Caco-2 (cell line): ENCODE data around the gene NDRG4. TPM values are rescaled to one million over a fixed set of nuclear protein-coding genes. Genes with fewer than 3 reads are reported as not detected.

Source experiments
- BruUV-seq: library from RNA; stranded (reverse); fragments of 400-500 nt; replicated peaks from 2 replicates; lab custom pipeline; 2021; lab: Mats Ljungman, UMichigan
- CTCF ChIA-PET: fragments of 300-600 bp; sonication (Branson Sonifier 250); formaldehyde crosslinking; loops from one replicate; lab custom pipeline; 2022; ENCODE audit warnings: antibody characterized with exemption; lab: Charles Lee
- POLR2A ChIA-PET: fragments of 300-600 bp; sonication (Branson Sonifier 250); formaldehyde crosslinking; loops from one replicate; lab custom pipeline; 2022; ENCODE audit warnings: antibody characterized with exemption; lab: Charles Lee
- DNase-seq, 2 experiments: peaks; one replicate each; pipeline versions ENCODE4 v3.0.0 to v3.0.0-alpha.2; 2020 to 2022
- H3K27me3 ChIP-seq: replicated peaks from 2 replicates; pipeline ENCODE4 v1.6.0; 2011; ENCODE audit warnings: low read length; ENCODE audit not compliant: control insufficient read depth, insufficient read depth
- H3K36me3 ChIP-seq: 2 replicates; pipeline ENCODE4 v1.5.1; 2011; ENCODE audit warnings: low read length; ENCODE audit not compliant: control insufficient read depth, insufficient read depth
- H3K4me1 ChIP-seq: fragments of 250-450 bp; sonication (Bioruptor Pico); 2 replicates; pipeline ENCODE4 v1.5.1; 2020; ENCODE audit warnings: mild to moderate bottlenecking
- H3K4me3 ChIP-seq: 2 replicates; pipeline ENCODE4 v1.5.1; 2011; ENCODE audit warnings: low read depth, mild to moderate bottlenecking, control low read depth, low read length
- H3K9me3 ChIP-seq: fragments of 250-450 bp; sonication (Bioruptor Pico); 2 replicates; pipeline ENCODE4 v1.5.1; 2020; ENCODE audit warnings: mild to moderate bottlenecking, moderate library complexity
- H3K27ac Mint-ChIP-seq: one replicate; pipeline ENCODE4 v1.8.0; 2022; ENCODE audit warnings: mixed read lengths; ENCODE audit not compliant: unreplicated experiment
- H3K27me3 Mint-ChIP-seq: one replicate; pipeline ENCODE4 v1.8.0; 2022; ENCODE audit warnings: mixed read lengths; ENCODE audit not compliant: insufficient read depth, unreplicated experiment
- H3K36me3 Mint-ChIP-seq: one replicate; pipeline ENCODE4 v1.8.0; 2022; ENCODE audit warnings: mild to moderate bottlenecking, mixed read lengths; ENCODE audit not compliant: insufficient read depth, unreplicated experiment
- H3K4me1 Mint-ChIP-seq: one replicate; pipeline ENCODE4 v1.8.0; 2022; ENCODE audit warnings: low read depth, mixed read lengths; ENCODE audit not compliant: unreplicated experiment
- H3K4me3 Mint-ChIP-seq: one replicate; pipeline ENCODE4 v1.8.0; 2022; ENCODE audit warnings: mild to moderate bottlenecking, moderate library complexity, mixed read lengths; ENCODE audit not compliant: unreplicated experiment
- H3K9me3 Mint-ChIP-seq: one replicate; pipeline ENCODE4 v1.8.0; 2022; ENCODE audit warnings: mixed read lengths; ENCODE audit not compliant: unreplicated experiment
- CTCF ChIP-seq, 2 experiments: fragments of 200-600 bp in 1 of 2; IDR thresholded peaks; 1 replicate in 1 of 2; 2 replicates in 1 of 2; pipeline versions ENCODE4 v1.5.1 to v1.8.0; 2011 to 2022; ENCODE audit warnings: antibody characterized with exemption in 1 of 2, control low read depth in 1 of 2, inconsistent platforms in 1 of 2, low read depth in 1 of 2, low read length in 1 of 2, mild to moderate bottlenecking in 1 of 2, moderate library complexity in 1 of 2; ENCODE audit not compliant: insufficient read depth in 1 of 2, severe bottlenecking in 1 of 2, unreplicated experiment in 1 of 2
- intact Hi-C: fragments of 100-400 bp; cut with micrococcal nuclease; formaldehyde crosslinking; loops from one replicate; pipeline ENCODE4 v1.10.0; 2022; ENCODE audit not compliant: unreplicated experiment
- total RNA-seq: library from RNA; stranded (reverse); gene quantifications from 2 replicates; pipeline ENCODE4 v1.2.3, GENCODE V29; 2022

The NDRG4 gene
- total RNA-seq, 1 experiment from 2014 or later, result 10.7 TPM

GRCh38 chr16:58464916-58465731 is 34.8 kb upstream of the NDRG4 start:
- H3K27me3 ChIP-seq, result peaks cover 3% of the 10 kb centered on the region
- H3K9me3 ChIP-seq, result no peaks in the 10 kb centered on the region
- ChIA-PET CTCF (interaction anchor here (0.6 to 1.3 kb wide), 3 partner anchors 23 to 291 kb away, joined by 3 to 4 read pairs (median 3); no protein-coding TSS in a partner anchor), POLR2A (no interaction called here)
- no TSS peak for BruUV-seq
- intact Hi-C loops, result loop anchor here (1.0 kb wide), 1 partner anchor 22 kb away; no protein-coding TSS in a partner anchor
- H3K4me3 ChIP-seq, result no peak overlapping the region; the same call in 1 of the 2 replicates
- DNase-seq, result peak in 1 of 2 experiments; percentile 42
- H3K36me3 ChIP-seq, result no peaks in the 10 kb centered on the region
- peak in 1 of 2 experiments; percentile 46 for TF ChIP-seq CTCF (IDR thresholded peaks at IDR 0.05; ENCODE audit: insufficient read depth in 1 of 2, low read depth in 1 of 2, low read length in 1 of 2, severe bottlenecking in 1 of 2, unreplicated experiment in 1 of 2)
- peaks cover 10% of the 10 kb centered on the region for H3K4me1 ChIP-seq
- Mint-ChIP-seq H3K4me3 (peak overlapping the region; percentile 63), H3K27ac (no peak overlapping the region), H3K9me3 (no peaks in the 10 kb centered on the region), H3K4me1 (peaks cover 10% of the 10 kb centered on the region), H3K27me3 (peaks cover 18% of the 10 kb centered on the region), H3K36me3 (no peaks in the 10 kb centered on the region)

GRCh38 chr16:58465817-58466216 is 34.1 kb upstream of the NDRG4 start:
- DNase-seq, result no peak
- ChIA-PET CTCF (no interaction called here), POLR2A (no interaction called here)
- no peak overlapping the region for H3K4me3 Mint-ChIP-seq
- Histone ChIP-seq H3K4me3 (no peak overlapping the region), H3K27me3 (peaks cover 3% of the 10 kb centered on the region), H3K36me3 (no peaks in the 10 kb centered on the region), H3K4me1 (peaks cover 10% of the 10 kb centered on the region), H3K9me3 (no peaks in the 10 kb centered on the region)
- BruUV-seq, result no TSS peak
- no peaks in the 10 kb centered on the region for H3K9me3 Mint-ChIP-seq
- H3K36me3 Mint-ChIP-seq, result no peaks in the 10 kb centered on the region
- H3K4me1 Mint-ChIP-seq, result peaks cover 10% of the 10 kb centered on the region
- H3K27ac Mint-ChIP-seq, result no peak overlapping the region
- intact Hi-C loops, result no loop called here
- H3K27me3 Mint-ChIP-seq, result peaks cover 21% of the 10 kb centered on the region
- no peak for TF ChIP-seq CTCF (IDR thresholded peaks at IDR 0.05; ENCODE audit: insufficient read depth in 1 of 2, low read depth in 1 of 2, low read length in 1 of 2, severe bottlenecking in 1 of 2, unreplicated experiment in 1 of 2)

GRCh38 chr16:58466396-58466795 is 33.5 kb upstream of the NDRG4 start:
- CTCF ChIA-PET, result no interaction called here
- intact Hi-C loops, result no loop called here
- POLR2A ChIA-PET, result no interaction called here
- no peaks in the 10 kb centered on the region for H3K36me3 ChIP-seq
- H3K9me3 ChIP-seq, result no peaks in the 10 kb centered on the region
- BruUV-seq, result no TSS peak
- DNase-seq, result no peak
- H3K4me1 Mint-ChIP-seq, result peaks cover 10% of the 10 kb centered on the region
- no peak overlapping the region for H3K4me3 ChIP-seq
- no peak overlapping the region for H3K27ac Mint-ChIP-seq
- H3K27me3 Mint-ChIP-seq, result peaks cover 21% of the 10 kb centered on the region
- H3K9me3 Mint-ChIP-seq, result no peaks in the 10 kb centered on the region
- TF ChIP-seq CTCF (IDR thresholded peaks at IDR 0.05; ENCODE audit: insufficient read depth in 1 of 2, low read depth in 1 of 2, low read length in 1 of 2, severe bottlenecking in 1 of 2, unreplicated experiment in 1 of 2), result no peak
- peak overlapping the region; percentile 32 for H3K4me3 Mint-ChIP-seq
- H3K27me3 ChIP-seq, result peaks cover 3% of the 10 kb centered on the region
- H3K36me3 Mint-ChIP-seq, result no peaks in the 10 kb centered on the region
- H3K4me1 ChIP-seq, result peaks cover 10% of the 10 kb centered on the region
